Suprapubic skin (tissue), 3 donors: Measurements from ENCODE around the gene LYL1.

Source experiments
- CTCF ChIP-seq, 2 donors: fragments of 200-600 bp in 1 of 2; fragments of 450-650 bp in 1 of 2; sonication (generic) in 1 of 2; IDR thresholded peaks; one replicate each; pipeline ENCODE4 v1.5.1; 2016 to 2019; ENCODE audit warnings: antibody characterized with exemption in 2 of 2, mild to moderate bottlenecking in 1 of 2, moderate library complexity in 1 of 2
- POLR2AphosphoS5 ChIP-seq, 3 donors: sonication (generic); formaldehyde crosslinking; IDR thresholded peaks; one replicate each; pipeline ENCODE4 v1.6.1; 2017; ENCODE audit warnings: antibody characterized with exemption in 3 of 3

- no peak for TF ChIP-seq CTCF (IDR thresholded peaks at IDR 0.05)
- no peak for TF ChIP-seq POLR2AphosphoS5 (IDR thresholded peaks at IDR 0.05)
Measured at GRCh38 chr19:13139633-13140311, 37.1 kb upstream of the LYL1 start.
